HG03280 (cell line): ENCODE measurements around the gene SLC34A1.

ENCODE experiments used
- ATAC-seq: cut with Tn5 transposase; IDR thresholded peaks from one replicate; pipeline ENCODE4 v1.9.1; 2021; ENCODE audit warnings: mild to moderate bottlenecking, moderate library complexity; ENCODE audit not compliant: unreplicated experiment

The SLC34A1 gene

GRCh38 chr5:177430140-177430951 lies 46.1 kb downstream of the SLC34A1 start:
- ATAC-seq: no peak

- no peak for ATAC-seq
These were observed 46.7 kb downstream of the SLC34A1 start for GRCh38 chr5:177430972-177431316.

- ATAC-seq: peak; percentile 35
These were observed 47.3 kb downstream of the SLC34A1 start for GRCh38 chr5:177431317-177432142.

GRCh38 chr5:177432143-177432838 lies 48.1 kb downstream of the SLC34A1 start:
- no peak for ATAC-seq

GRCh38 chr5:177432839-177433657 lies 48.8 kb downstream of the SLC34A1 start:
- ATAC-seq: no peak

GRCh38 chr5:177433658-177434217 lies 49.5 kb downstream of the SLC34A1 start:
- no peak for ATAC-seq

GRCh38 chr5:177434437-177434836 lies 50.2 kb downstream of the SLC34A1 start:
- ATAC-seq: no peak

- no peak for ATAC-seq
These were observed 50.9 kb downstream of the SLC34A1 start for GRCh38 chr5:177434942-177435738.

- ATAC-seq: no peak
These were observed 51.8 kb downstream of the SLC34A1 start for GRCh38 chr5:177435847-177436536.

GRCh38 chr5:177437623-177438022 lies 53.4 kb downstream of the SLC34A1 start:
- ATAC-seq: no peak

- no peak for ATAC-seq
These were observed 54.2 kb downstream of the SLC34A1 start for GRCh38 chr5:177438468-177438867.

- no peak for ATAC-seq
These were observed 55.4 kb downstream of the SLC34A1 start for GRCh38 chr5:177439518-177440053.

- no peak for ATAC-seq
These were observed 56.2 kb downstream of the SLC34A1 start for GRCh38 chr5:177440211-177440989.

GRCh38 chr5:177440990-177441780 lies 57.0 kb downstream of the SLC34A1 start:
- no peak for ATAC-seq

GRCh38 chr5:177442066-177442826 lies 58.0 kb downstream of the SLC34A1 start:
- ATAC-seq: no peak
